GM23338 (cell line): ENCODE measurements around the gene KRTAP19-8. TPM values are rescaled to one million over a fixed set of nuclear protein-coding genes. Genes with fewer than 3 reads are reported as not detected.

Experiments used
- ATAC-seq: fragments of 200-7000 bp; cut with Tn5 transposase; 3 replicates; pipeline ENCODE4 v1.9.1; 2020
- DNase-seq: peaks from one replicate; pipeline ENCODE4 v3.0.0-alpha.2; 2015; ENCODE audit warnings: low spot score
- H2AFZ ChIP-seq: fragments of 200-600 bp; sonication (generic); 2 replicates; pipeline ENCODE4 v1.8.0; 2016; ENCODE audit warnings: antibody characterized with exemption, mild to moderate bottlenecking, moderate library complexity
- H3F3A ChIP-seq: fragments of 200-600 bp; sonication (generic); replicated peaks from 2 replicates; pipeline ENCODE4 v1.8.0; 2017; ENCODE audit warnings: antibody characterized with exemption, mixed run types, low read depth
- H3K27ac ChIP-seq: fragments of 200-600 bp; sonication (generic); 2 replicates; pipeline ENCODE4 v1.6.1; 2016; ENCODE audit warnings: low read depth
- H3K27me3 ChIP-seq: fragments of 200-600 bp; sonication (generic); 2 replicates; pipeline ENCODE4 v1.8.0; 2016; ENCODE audit warnings: mild to moderate bottlenecking, mixed run types, moderate library complexity; ENCODE audit not compliant: insufficient read depth
- H3K36me3 ChIP-seq: fragments of 200-600 bp; sonication (generic); 2 replicates; pipeline ENCODE4 v1.8.0; 2016; ENCODE audit warnings: mild to moderate bottlenecking; ENCODE audit not compliant: insufficient read depth
- H3K4me1 ChIP-seq: fragments of 200-600 bp; sonication (generic); 2 replicates; pipeline ENCODE4 v1.8.0; 2016; ENCODE audit warnings: mild to moderate bottlenecking, moderate library complexity; ENCODE audit not compliant: insufficient read depth
- H3K4me2 ChIP-seq: fragments of 200-600 bp; sonication (generic); 2 replicates; pipeline ENCODE4 v1.7.1; 2017; ENCODE audit warnings: mixed run types
- H3K4me3 ChIP-seq: fragments of 200-600 bp; sonication (generic); 2 replicates; pipeline ENCODE4 v1.6.1; 2016; ENCODE audit warnings: mixed run types
- H3K79me2 ChIP-seq: fragments of 200-600 bp; sonication (generic); replicated peaks from 2 replicates; pipeline ENCODE4 v1.8.0; 2017; ENCODE audit warnings: mild to moderate bottlenecking; ENCODE audit not compliant: insufficient read depth
- H3K9me2 ChIP-seq: fragments of 200-600 bp; sonication (generic); 2 replicates; pipeline ENCODE4 v1.8.0; 2017; ENCODE audit not compliant: insufficient read depth
- H4K20me1 ChIP-seq: fragments of 200-600 bp; sonication (generic); replicated peaks from 2 replicates; pipeline ENCODE4 v1.8.0; 2017; ENCODE audit warnings: mild to moderate bottlenecking; ENCODE audit not compliant: insufficient read depth
- H3K27ac Mint-ChIP-seq: 2 replicates; pipeline ENCODE4 v1.8.0; 2020; ENCODE audit warnings: inconsistent platforms, mild to moderate bottlenecking, moderate library complexity, mixed read lengths
- H3K27me3 Mint-ChIP-seq: 3 replicates; pipeline ENCODE4 v1.8.0; 2022; ENCODE audit warnings: low read depth, mild to moderate bottlenecking, moderate library complexity, mixed read lengths, inconsistent platforms; ENCODE audit not compliant: insufficient read depth, poor library complexity
- H3K36me3 Mint-ChIP-seq: 3 replicates; pipeline ENCODE4 v1.8.0; 2021; ENCODE audit warnings: low read depth, mild to moderate bottlenecking, inconsistent platforms, moderate library complexity, mixed read lengths
- H3K4me1 Mint-ChIP-seq: 3 replicates; pipeline ENCODE4 v1.8.0; 2020; ENCODE audit warnings: mild to moderate bottlenecking, inconsistent platforms, mixed read lengths
- H3K4me3 Mint-ChIP-seq: 3 replicates; pipeline ENCODE4 v1.8.0; 2021; ENCODE audit warnings: moderate library complexity, mild to moderate bottlenecking, inconsistent platforms, mixed read lengths
- H3K9me3 Mint-ChIP-seq: 3 replicates; pipeline ENCODE4 v1.8.0; 2020; ENCODE audit warnings: moderate library complexity, mild to moderate bottlenecking, inconsistent platforms, mixed read lengths
- CREB1 ChIP-seq: fragments of 250-450 bp; sonication (Bioruptor Pico); IDR thresholded peaks from 2 replicates; pipeline ENCODE4 v1.5.0; 2020; ENCODE audit warnings: low read depth, mild to moderate bottlenecking, moderate library complexity
- EZH2 ChIP-seq: fragments of 200-600 bp; sonication (generic); IDR thresholded peaks from one replicate; pipeline ENCODE4 v1.8.0; 2017; ENCODE audit warnings: antibody characterized with exemption, mild to moderate bottlenecking, low read depth; ENCODE audit not compliant: unreplicated experiment
- EZH2phosphoT487 ChIP-seq: fragments of 200-600 bp; sonication (generic); IDR thresholded peaks from one replicate; pipeline ENCODE4 v1.8.1; 2018; ENCODE audit warnings: antibody characterized with exemption; ENCODE audit not compliant: unreplicated experiment
- JUNB ChIP-seq: IDR thresholded peaks from one replicate; pipeline ENCODE4 v1.6.1; 2016; ENCODE audit warnings: antibody characterized with exemption; ENCODE audit not compliant: unreplicated experiment
- NANOG ChIP-seq: IDR thresholded peaks from 2 replicates; pipeline ENCODE4 v1.6.1; 2016; ENCODE audit warnings: antibody characterized with exemption, borderline replicate concordance
- POLR2AphosphoS5 ChIP-seq: IDR thresholded peaks from 2 replicates; pipeline ENCODE4 v1.6.1; 2016; ENCODE audit warnings: antibody characterized with exemption, low read depth
- STAT1 ChIP-seq: IDR thresholded peaks from one replicate; pipeline ENCODE4 v1.6.1; 2016; ENCODE audit warnings: antibody characterized with exemption; ENCODE audit not compliant: unreplicated experiment
- ZNF114 ChIP-seq: fragments of 250-450 bp; sonication (Bioruptor Pico); IDR thresholded peaks from 2 replicates; pipeline ENCODE4 v1.5.0; 2020; ENCODE audit warnings: mild to moderate bottlenecking, moderate library complexity
- ZNF331 ChIP-seq: fragments of 250-450 bp; sonication (Bioruptor Pico); IDR thresholded peaks from 2 replicates; pipeline ENCODE4 v1.5.0; 2020; ENCODE audit warnings: low read depth, mild to moderate bottlenecking, moderate library complexity
- polyA plus RNA-seq: library from polyadenylated mRNA; unstranded; fragments of >200 nt; fragmentation: Nextera tagmentation; extraction: Ambion mirVana; gene quantifications from 2 replicates; pipeline ENCODE4 v1.2.1, GENCODE V29; 2016
- total RNA-seq: library from RNA; depleted of rRNA; stranded (reverse); fragments of >200 nt; shearing (Covaris generic); gene quantifications from 2 replicates; pipeline ENCODE4 v1.2.3, GENCODE V29; 2014
- TF ChIP-seq, protein P1 (sequence below): IDR thresholded peaks from 2 replicates; pipeline ENCODE4 v1.6.1; 2016; ENCODE audit warnings: antibody characterized with exemption
- TF ChIP-seq, protein P2 (sequence below): fragments of 250-450 bp; sonication (Bioruptor Pico); IDR thresholded peaks from 2 replicates; pipeline ENCODE4 v1.5.0; 2020; ENCODE audit warnings: mild to moderate bottlenecking, moderate library complexity
- TF ChIP-seq, protein P3 (sequence below): IDR thresholded peaks from one replicate; pipeline ENCODE4 v1.6.1; 2018; ENCODE audit warnings: antibody characterized with exemption; ENCODE audit not compliant: unreplicated experiment
- TF ChIP-seq, protein P4 (sequence below), 2 experiments: fragments of 200-600 bp in 1 of 2; sonication (generic) in 1 of 2; conservative IDR thresholded peaks; 2 replicates each; pipeline versions ENCODE4 v1.5.1 to v1.6.1; 2016 to 2017; ENCODE audit warnings: antibody characterized with exemption in 2 of 2, low read depth in 2 of 2, mild to moderate bottlenecking in 2 of 2, moderate library complexity in 1 of 2

The KRTAP19-8 gene
- total and polyA plus RNA-seq, 2 experiments from 2014 or later, result not detected

GRCh38 chr21:31078796-31079195 lies 40.5 kb upstream of the KRTAP19-8 start:
- Mint-ChIP-seq H3K4me3 (no peak overlapping the region), H3K36me3 (no peaks in the 10 kb centered on the region), H3K4me1 (no peaks in the 10 kb centered on the region), H3K9me3 (no peaks in the 10 kb centered on the region; the same call in 2 of the 3 replicates), H3K27me3 (no peaks in the 10 kb centered on the region), H3K27ac (no peak overlapping the region)
- no peaks in the 10 kb centered on the region for H4K20me1 ChIP-seq
- no peaks in the 10 kb centered on the region for H3F3A ChIP-seq
- ATAC-seq (no peak), DNase-seq (no peak)
- H3K4me3 ChIP-seq, result no peak overlapping the region
- H2AFZ ChIP-seq, result no peak overlapping the region
- no peak overlapping the region for H3K27ac ChIP-seq
- no peaks in the 10 kb centered on the region for H3K27me3 ChIP-seq
- TF ChIP-seq POLR2AphosphoS5, result no peak
- no peak for TF ChIP-seq EZH2
- TF ChIP-seq JUNB, result no peak
- TF ChIP-seq, protein P1, sequence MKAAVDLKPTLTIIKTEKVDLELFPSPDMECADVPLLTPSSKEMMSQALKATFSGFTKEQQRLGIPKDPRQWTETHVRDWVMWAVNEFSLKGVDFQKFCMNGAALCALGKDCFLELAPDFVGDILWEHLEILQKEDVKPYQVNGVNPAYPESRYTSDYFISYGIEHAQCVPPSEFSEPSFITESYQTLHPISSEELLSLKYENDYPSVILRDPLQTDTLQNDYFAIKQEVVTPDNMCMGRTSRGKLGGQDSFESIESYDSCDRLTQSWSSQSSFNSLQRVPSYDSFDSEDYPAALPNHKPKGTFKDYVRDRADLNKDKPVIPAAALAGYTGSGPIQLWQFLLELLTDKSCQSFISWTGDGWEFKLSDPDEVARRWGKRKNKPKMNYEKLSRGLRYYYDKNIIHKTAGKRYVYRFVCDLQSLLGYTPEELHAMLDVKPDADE, result no peak
- no peak for TF ChIP-seq CREB1
- TF ChIP-seq, protein P2, sequence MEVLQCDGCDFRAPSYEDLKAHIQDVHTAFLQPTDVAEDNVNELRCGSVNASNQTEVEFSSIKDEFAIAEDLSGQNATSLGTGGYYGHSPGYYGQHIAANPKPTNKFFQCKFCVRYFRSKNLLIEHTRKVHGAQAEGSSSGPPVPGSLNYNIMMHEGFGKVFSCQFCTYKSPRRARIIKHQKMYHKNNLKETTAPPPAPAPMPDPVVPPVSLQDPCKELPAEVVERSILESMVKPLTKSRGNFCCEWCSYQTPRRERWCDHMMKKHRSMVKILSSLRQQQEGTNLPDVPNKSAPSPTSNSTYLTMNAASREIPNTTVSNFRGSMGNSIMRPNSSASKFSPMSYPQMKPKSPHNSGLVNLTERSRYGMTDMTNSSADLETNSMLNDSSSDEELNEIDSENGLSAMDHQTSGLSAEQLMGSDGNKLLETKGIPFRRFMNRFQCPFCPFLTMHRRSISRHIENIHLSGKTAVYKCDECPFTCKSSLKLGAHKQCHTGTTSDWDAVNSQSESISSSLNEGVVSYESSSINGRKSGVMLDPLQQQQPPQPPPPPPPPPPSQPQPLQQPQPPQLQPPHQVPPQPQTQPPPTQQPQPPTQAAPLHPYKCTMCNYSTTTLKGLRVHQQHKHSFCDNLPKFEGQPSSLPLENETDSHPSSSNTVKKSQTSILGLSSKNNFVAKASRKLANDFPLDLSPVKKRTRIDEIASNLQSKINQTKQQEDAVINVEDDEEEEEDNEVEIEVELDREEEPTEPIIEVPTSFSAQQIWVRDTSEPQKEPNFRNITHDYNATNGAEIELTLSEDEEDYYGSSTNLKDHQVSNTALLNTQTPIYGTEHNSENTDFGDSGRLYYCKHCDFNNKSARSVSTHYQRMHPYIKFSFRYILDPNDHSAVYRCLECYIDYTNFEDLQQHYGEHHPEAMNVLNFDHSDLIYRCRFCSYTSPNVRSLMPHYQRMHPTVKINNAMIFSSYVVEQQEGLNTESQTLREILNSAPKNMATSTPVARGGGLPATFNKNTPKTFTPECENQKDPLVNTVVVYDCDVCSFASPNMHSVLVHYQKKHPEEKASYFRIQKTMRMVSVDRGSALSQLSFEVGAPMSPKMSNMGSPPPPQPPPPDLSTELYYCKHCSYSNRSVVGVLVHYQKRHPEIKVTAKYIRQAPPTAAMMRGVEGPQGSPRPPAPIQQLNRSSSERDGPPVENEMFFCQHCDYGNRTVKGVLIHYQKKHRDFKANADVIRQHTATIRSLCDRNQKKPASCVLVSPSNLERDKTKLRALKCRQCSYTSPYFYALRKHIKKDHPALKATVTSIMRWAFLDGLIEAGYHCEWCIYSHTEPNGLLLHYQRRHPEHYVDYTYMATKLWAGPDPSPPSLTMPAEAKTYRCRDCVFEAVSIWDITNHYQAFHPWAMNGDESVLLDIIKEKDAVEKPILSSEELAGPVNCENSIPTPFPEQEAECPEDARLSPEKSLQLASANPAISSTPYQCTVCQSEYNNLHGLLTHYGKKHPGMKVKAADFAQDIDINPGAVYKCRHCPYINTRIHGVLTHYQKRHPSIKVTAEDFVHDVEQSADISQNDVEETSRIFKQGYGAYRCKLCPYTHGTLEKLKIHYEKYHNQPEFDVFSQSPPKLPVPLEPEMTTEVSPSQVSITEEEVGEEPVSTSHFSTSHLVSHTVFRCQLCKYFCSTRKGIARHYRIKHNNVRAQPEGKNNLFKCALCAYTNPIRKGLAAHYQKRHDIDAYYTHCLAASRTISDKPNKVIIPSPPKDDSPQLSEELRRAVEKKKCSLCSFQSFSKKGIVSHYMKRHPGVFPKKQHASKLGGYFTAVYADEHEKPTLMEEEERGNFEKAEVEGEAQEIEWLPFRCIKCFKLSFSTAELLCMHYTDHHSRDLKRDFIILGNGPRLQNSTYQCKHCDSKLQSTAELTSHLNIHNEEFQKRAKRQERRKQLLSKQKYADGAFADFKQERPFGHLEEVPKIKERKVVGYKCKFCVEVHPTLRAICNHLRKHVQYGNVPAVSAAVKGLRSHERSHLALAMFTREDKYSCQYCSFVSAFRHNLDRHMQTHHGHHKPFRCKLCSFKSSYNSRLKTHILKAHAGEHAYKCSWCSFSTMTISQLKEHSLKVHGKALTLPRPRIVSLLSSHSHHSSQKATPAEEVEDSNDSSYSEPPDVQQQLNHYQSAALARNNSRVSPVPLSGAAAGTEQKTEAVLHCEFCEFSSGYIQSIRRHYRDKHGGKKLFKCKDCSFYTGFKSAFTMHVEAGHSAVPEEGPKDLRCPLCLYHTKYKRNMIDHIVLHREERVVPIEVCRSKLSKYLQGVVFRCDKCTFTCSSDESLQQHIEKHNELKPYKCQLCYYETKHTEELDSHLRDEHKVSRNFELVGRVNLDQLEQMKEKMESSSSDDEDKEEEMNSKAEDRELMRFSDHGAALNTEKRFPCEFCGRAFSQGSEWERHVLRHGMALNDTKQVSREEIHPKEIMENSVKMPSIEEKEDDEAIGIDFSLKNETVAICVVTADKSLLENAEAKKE (CRISPR knock-in tag), result no peak
- TF ChIP-seq ZNF331 (CRISPR knock-in tag), result no peak
- TF ChIP-seq, protein P3, sequence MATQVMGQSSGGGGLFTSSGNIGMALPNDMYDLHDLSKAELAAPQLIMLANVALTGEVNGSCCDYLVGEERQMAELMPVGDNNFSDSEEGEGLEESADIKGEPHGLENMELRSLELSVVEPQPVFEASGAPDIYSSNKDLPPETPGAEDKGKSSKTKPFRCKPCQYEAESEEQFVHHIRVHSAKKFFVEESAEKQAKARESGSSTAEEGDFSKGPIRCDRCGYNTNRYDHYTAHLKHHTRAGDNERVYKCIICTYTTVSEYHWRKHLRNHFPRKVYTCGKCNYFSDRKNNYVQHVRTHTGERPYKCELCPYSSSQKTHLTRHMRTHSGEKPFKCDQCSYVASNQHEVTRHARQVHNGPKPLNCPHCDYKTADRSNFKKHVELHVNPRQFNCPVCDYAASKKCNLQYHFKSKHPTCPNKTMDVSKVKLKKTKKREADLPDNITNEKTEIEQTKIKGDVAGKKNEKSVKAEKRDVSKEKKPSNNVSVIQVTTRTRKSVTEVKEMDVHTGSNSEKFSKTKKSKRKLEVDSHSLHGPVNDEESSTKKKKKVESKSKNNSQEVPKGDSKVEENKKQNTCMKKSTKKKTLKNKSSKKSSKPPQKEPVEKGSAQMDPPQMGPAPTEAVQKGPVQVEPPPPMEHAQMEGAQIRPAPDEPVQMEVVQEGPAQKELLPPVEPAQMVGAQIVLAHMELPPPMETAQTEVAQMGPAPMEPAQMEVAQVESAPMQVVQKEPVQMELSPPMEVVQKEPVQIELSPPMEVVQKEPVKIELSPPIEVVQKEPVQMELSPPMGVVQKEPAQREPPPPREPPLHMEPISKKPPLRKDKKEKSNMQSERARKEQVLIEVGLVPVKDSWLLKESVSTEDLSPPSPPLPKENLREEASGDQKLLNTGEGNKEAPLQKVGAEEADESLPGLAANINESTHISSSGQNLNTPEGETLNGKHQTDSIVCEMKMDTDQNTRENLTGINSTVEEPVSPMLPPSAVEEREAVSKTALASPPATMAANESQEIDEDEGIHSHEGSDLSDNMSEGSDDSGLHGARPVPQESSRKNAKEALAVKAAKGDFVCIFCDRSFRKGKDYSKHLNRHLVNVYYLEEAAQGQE, result no peak
- TF ChIP-seq STAT1, result no peak
- no peak for TF ChIP-seq NANOG
- TF ChIP-seq, protein P4, sequence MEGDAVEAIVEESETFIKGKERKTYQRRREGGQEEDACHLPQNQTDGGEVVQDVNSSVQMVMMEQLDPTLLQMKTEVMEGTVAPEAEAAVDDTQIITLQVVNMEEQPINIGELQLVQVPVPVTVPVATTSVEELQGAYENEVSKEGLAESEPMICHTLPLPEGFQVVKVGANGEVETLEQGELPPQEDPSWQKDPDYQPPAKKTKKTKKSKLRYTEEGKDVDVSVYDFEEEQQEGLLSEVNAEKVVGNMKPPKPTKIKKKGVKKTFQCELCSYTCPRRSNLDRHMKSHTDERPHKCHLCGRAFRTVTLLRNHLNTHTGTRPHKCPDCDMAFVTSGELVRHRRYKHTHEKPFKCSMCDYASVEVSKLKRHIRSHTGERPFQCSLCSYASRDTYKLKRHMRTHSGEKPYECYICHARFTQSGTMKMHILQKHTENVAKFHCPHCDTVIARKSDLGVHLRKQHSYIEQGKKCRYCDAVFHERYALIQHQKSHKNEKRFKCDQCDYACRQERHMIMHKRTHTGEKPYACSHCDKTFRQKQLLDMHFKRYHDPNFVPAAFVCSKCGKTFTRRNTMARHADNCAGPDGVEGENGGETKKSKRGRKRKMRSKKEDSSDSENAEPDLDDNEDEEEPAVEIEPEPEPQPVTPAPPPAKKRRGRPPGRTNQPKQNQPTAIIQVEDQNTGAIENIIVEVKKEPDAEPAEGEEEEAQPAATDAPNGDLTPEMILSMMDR (conservative IDR thresholded peaks at IDR 0.05; ENCODE audit: low read depth in 2 of 2), result no peak
- no peak for TF ChIP-seq ZNF114
- TF ChIP-seq EZH2phosphoT487, result no peak
- H3K36me3 ChIP-seq, result no peaks in the 10 kb centered on the region
- no peaks in the 10 kb centered on the region for H3K79me2 ChIP-seq
- peaks cover 10% of the 10 kb centered on the region for H3K9me2 ChIP-seq
- H3K4me1 ChIP-seq, result no peaks in the 10 kb centered on the region
- H3K4me2 ChIP-seq, result no peak overlapping the region
